Measurements from ENCODE around the gene ICAM2. TPM values are rescaled to one million over a fixed set of nuclear protein-coding genes. Genes with fewer than 3 reads are reported as not detected.

Gene ICAM2
- 10 to 100 TPM; 22.4 to 75.1 (median 58.1) TPM for total RNA-seq

GRCh38 chr17:64020056-64020766 lies at the start of gene ICAM2:
Gene ICAM2 (minus strand): TSS chr17:64020633. CDS start chr17:64006691, 13,942 bp downstream.
- Histone ChIP-seq H3K27me3 (no peaks in the 10 kb centered on the region), H3K4me3 (peak within 1 kb of the TSS; percentile 42 to 60 (median 46)), H3K27ac (replicated peaks in 1 of 4) (peak within 1 kb of the TSS; percentile 46 to 74 (median 69)), H3K36me3 (no peaks in the 10 kb centered on the region), H3K4me1 (peaks cover 0 to 16% (median 5%) of the 10 kb centered on the region in 4 donors), H3K9me3 (no peaks in the 10 kb centered on the region)
- intact Hi-C loops (cut with DNase I) = no loop called here
- TF ChIP-seq EP300 (IDR thresholded peaks at IDR 0.05) = peak; percentile 4
- peak; percentile 51 to 81 for TF ChIP-seq POLR2AphosphoS5 (IDR thresholded peaks at IDR 0.05)
- TF ChIP-seq POLR2A (IDR thresholded peaks at IDR 0.05; ENCODE audit: low read depth) = no peak
- no peak for TF ChIP-seq CTCF (IDR thresholded peaks at IDR 0.05)
- 33% methylated on average over 23 of the region's 23 CpGs for WGBS
- DNase-seq (ENCODE audit: extremely low spot score) = no peak

- intact Hi-C loops (cut with DNase I) = no loop called here
- H3K36me3 ChIP-seq = peaks cover 52 to 78% (median 63%) of the 10 kb centered on the region in 4 donors
- 94% methylated on average over 3 of the region's 3 CpGs for WGBS
- no peak overlapping the region for H3K27ac ChIP-seq (replicated peaks in 1 of 4)
- peaks cover 0 to 17% (median 14%) of the 10 kb centered on the region in 4 donors for H3K9me3 ChIP-seq
- peaks cover under 1 to 14% (median 11%) of the 10 kb centered on the region in 4 donors for H3K4me1 ChIP-seq
- no peak overlapping the region for H3K4me3 ChIP-seq
- no peak for DNase-seq (ENCODE audit: extremely low spot score)
- no peaks in the 10 kb centered on the region for H3K27me3 ChIP-seq
- TF ChIP-seq POLR2A (IDR thresholded peaks at IDR 0.05; ENCODE audit: low read depth) (no peak), EP300 (IDR thresholded peaks at IDR 0.05) (no peak), CTCF (IDR thresholded peaks at IDR 0.05) (no peak), POLR2AphosphoS5 (IDR thresholded peaks at IDR 0.05) (no peak)
These were observed 49.8 kb upstream of the ICAM2 start for GRCh38 chr17:64070213-64070612.

GRCh38 chr17:64069143-64069542 lies 48.7 kb upstream of the ICAM2 start:
- intact Hi-C loops (cut with DNase I) = loop anchor here (10.0 kb wide), 1 partner anchor 216 kb away; no protein-coding TSS in a partner anchor
- no peak for TF ChIP-seq CTCF (IDR thresholded peaks at IDR 0.05)
- TF ChIP-seq POLR2A (IDR thresholded peaks at IDR 0.05; ENCODE audit: low read depth) = no peak
- TF ChIP-seq EP300 (IDR thresholded peaks at IDR 0.05) = no peak
- no peak for TF ChIP-seq POLR2AphosphoS5 (IDR thresholded peaks at IDR 0.05)
- 100% methylated on average over 1 of the region's 1 CpG for WGBS
- H3K4me3 ChIP-seq = no peak overlapping the region
- no peak for DNase-seq (ENCODE audit: extremely low spot score)
- no peaks in the 10 kb centered on the region for H3K27me3 ChIP-seq
- peaks cover 54 to 81% (median 67%) of the 10 kb centered on the region in 4 donors for H3K36me3 ChIP-seq
- no peak overlapping the region for H3K27ac ChIP-seq (replicated peaks in 1 of 4)
- peaks cover 0 to 17% (median 14%) of the 10 kb centered on the region in 4 donors for H3K9me3 ChIP-seq
- H3K4me1 ChIP-seq = peaks cover 0 to 4% (median 2%) of the 10 kb centered on the region in 4 donors

- no peaks in the 10 kb centered on the region for H3K4me1 ChIP-seq
- TF ChIP-seq POLR2AphosphoS5 (IDR thresholded peaks at IDR 0.05) (no peak), EP300 (IDR thresholded peaks at IDR 0.05) (no peak), POLR2A (IDR thresholded peaks at IDR 0.05; ENCODE audit: low read depth) (no peak), CTCF (IDR thresholded peaks at IDR 0.05) (no peak)
- intact Hi-C loops (cut with DNase I) = loop anchor here (10.0 kb wide), 1 partner anchor 217 kb away; no protein-coding TSS in a partner anchor
- 87% methylated on average over 3 of the region's 3 CpGs for WGBS
- peaks cover 0 to 17% (median 14%) of the 10 kb centered on the region in 4 donors for H3K9me3 ChIP-seq
- no peak overlapping the region for H3K27ac ChIP-seq (replicated peaks in 1 of 4)
- no peak overlapping the region for H3K4me3 ChIP-seq
- H3K27me3 ChIP-seq = no peaks in the 10 kb centered on the region
- no peak for DNase-seq (ENCODE audit: extremely low spot score)
- peaks cover 49 to 90% (median 76%) of the 10 kb centered on the region in 4 donors for H3K36me3 ChIP-seq
These were observed 47.2 kb upstream of the ICAM2 start for GRCh38 chr17:64067657-64068056.

Measured in esophagus muscularis mucosa (tissue), 4 donors.